Skin epidermis (tissue), 12 donors: ENCODE results near the gene OSBPL8.
"Not testable (repeated sequence)": the region's sequence is repeated elsewhere in the genome, so short reads cannot be mapped to it uniquely, and the experiment has no call there.

Experiments used
- H3K27ac ChIP-seq, 21 experiments: fragments of 200-600 bp; sonication (generic) in 11 of 21; one replicate each; pipeline ENCODE4 v1.5.0; 2020; ENCODE audit warnings: mild to moderate bottlenecking in 3 of 21, inconsistent platforms in 2 of 21, moderate library complexity in 2 of 21
- H3K4me3 ChIP-seq, 7 experiments: fragments of 200-600 bp; sonication (generic) in 2 of 7; one replicate each; pipeline ENCODE4 v1.5.0; 2020; ENCODE audit warnings: inconsistent platforms in 2 of 7, mild to moderate bottlenecking in 2 of 7, moderate library complexity in 1 of 7

The OSBPL8 gene

GRCh38 chr12:76387614-76388013 is 172.0 kb downstream of the OSBPL8 start:
- H3K4me3 ChIP-seq: no peak overlapping the region
- H3K27ac ChIP-seq: no peak overlapping the region

DNA sequence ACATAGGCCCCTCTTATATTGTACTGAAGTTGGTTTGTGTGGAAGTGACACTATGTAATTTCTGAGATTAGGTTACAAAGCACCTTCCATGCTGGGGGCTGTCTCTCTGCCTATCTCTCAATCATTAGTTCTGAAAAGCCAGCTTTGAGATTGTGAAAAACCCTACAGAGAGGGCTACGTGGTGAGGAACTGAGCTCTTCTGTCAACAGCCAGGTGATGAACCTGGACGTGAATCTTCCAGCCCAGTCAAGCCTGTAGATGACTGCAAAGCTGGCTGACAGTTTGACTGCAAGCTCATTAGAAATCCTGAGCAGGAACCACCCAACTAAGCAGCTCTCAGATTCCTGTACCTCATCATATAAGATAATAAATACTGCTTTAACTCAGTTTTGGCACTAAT is 175.0 kb downstream of the OSBPL8 start:
- Histone ChIP-seq H3K27ac (no peak overlapping the region), H3K4me3 (no peak overlapping the region)

GRCh38 chr12:76383988-76384387 is 175.6 kb downstream of the OSBPL8 start:
- H3K27ac ChIP-seq: no peak overlapping the region

GRCh38 chr12:76379261-76379660 is 180.3 kb downstream of the OSBPL8 start:
- no peak overlapping the region for H3K4me3 ChIP-seq
- H3K27ac ChIP-seq: no peak overlapping the region

More at GRCh38 chr12:76383988-76384387, 175.6 kb downstream of the OSBPL8 start:
- H3K4me3 ChIP-seq: no peak overlapping the region

GRCh38 chr12:76376876-76377275 is 182.7 kb downstream of the OSBPL8 start:
- H3K27ac ChIP-seq, H3K4me3 ChIP-seq: not testable (repeated sequence)

GRCh38 chr12:76375939-76376338 is 183.6 kb downstream of the OSBPL8 start:
- H3K27ac ChIP-seq: no peak overlapping the region

DNA sequence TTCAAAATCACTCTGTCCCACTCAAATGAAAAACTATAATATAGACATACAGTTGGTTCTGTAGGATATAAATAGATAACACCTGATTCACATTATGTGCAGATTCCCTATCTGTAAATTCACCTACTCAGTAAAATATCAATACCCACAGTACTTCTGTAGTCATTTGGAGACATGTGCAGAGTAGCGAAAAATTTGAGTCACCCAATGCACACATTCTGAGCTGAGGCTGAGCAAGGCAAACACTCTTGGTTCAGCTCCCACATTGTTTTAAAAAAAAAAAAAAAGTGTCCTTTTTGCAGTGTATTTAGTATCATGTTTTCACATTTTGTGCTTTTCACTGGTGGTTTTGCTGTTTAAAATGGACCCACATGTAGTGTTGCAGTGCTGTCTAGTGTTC is 184.1 kb downstream of the OSBPL8 start:
- no peak overlapping the region for H3K27ac ChIP-seq
- no peak overlapping the region for H3K4me3 ChIP-seq

More at GRCh38 chr12:76375939-76376338, 183.6 kb downstream of the OSBPL8 start:
- no peak overlapping the region for H3K4me3 ChIP-seq

GRCh38 chr12:76374386-76375020 is 185.1 kb downstream of the OSBPL8 start:
- Histone ChIP-seq H3K27ac (no peak overlapping the region), H3K4me3 (no peak overlapping the region)

DNA sequence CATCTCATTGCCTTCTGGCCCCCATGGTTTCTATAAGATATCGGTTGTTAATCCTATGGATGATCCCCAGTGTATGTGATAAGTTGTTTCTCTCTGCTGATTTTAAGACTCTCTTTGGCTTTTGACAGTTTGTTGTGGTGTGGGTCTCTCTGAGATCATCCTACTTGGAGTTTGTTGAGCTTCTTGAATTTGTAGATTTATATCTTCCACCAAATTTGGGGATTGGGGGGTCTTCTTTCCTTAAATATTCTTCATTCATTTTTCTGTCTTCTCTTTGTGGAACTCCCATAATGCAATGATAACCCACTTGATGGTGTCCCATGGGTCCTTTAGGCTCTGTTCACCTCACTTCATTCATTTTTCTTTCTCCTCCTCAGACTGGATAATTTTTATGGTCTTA is 191.3 kb downstream of the OSBPL8 start:
- Histone ChIP-seq H3K27ac (no peak overlapping the region), H3K4me3 (no peak overlapping the region)

- H3K27ac ChIP-seq: no peak overlapping the region
Measured at GRCh38 chr12:76366163-76366562, 193.4 kb downstream of the OSBPL8 start.

GRCh38 chr12:76364131-76364530 is 195.4 kb downstream of the OSBPL8 start:
- not testable (repeated sequence) for H3K4me3 ChIP-seq, H3K27ac ChIP-seq

More at GRCh38 chr12:76366163-76366562, 193.4 kb downstream of the OSBPL8 start:
- H3K4me3 ChIP-seq: no peak overlapping the region

- H3K4me3 ChIP-seq: no peak overlapping the region
- no peak overlapping the region for H3K27ac ChIP-seq
Measured at GRCh38 chr12:76360316-76360715, 199.3 kb downstream of the OSBPL8 start.

DNA sequence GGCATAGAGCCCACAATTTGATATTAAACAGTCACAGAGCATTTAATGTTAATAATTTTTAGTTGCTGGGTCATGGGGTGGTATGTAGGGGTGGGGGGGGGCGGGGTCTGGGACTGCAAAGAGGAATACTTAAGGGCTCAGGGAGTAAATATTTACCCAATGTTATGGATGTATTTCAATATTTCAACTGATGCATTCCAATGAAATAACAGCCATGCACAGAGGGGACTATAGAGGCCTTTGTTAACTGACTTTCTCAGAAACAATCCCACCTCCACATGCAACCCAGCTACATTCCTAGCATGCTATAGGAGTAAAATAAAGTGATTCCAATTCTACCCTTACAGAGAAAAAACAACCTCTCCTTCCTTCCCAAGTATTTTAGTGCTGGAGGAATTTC is 203.5 kb downstream of the OSBPL8 start:
- Histone ChIP-seq H3K27ac (no peak overlapping the region), H3K4me3 (no peak overlapping the region)

- peak within 1 kb of the TSS in 20 of 21 experiments; percentile 67 to 96 (median 86) for H3K27ac ChIP-seq
- peak within 1 kb of the TSS; percentile 51 to 89 (median 78) for H3K4me3 ChIP-seq
Measured at GRCh38 chr12:76348079-76348901, 211.3 kb downstream of the OSBPL8 start, which contains the start of gene BBS10. TSS of gene BBS10 (minus strand) at chr12:76348415. CDS start at chr12:76348358, 57 bp downstream.

- peak overlapping the region in 4 of 7 experiments; percentile 72 to 89 (median 81) for H3K4me3 ChIP-seq
- peak overlapping the region in 4 of 21 experiments; percentile 84 to 93 (median 92) for H3K27ac ChIP-seq
Measured at GRCh38 chr12:76346798-76347420, 212.7 kb downstream of the OSBPL8 start.

GRCh38 chr12:76346236-76346635 is 213.3 kb downstream of the OSBPL8 start:
- peak overlapping the region in 1 of 21 experiments; percentile 10 for H3K27ac ChIP-seq
- H3K4me3 ChIP-seq: no peak overlapping the region

DNA sequence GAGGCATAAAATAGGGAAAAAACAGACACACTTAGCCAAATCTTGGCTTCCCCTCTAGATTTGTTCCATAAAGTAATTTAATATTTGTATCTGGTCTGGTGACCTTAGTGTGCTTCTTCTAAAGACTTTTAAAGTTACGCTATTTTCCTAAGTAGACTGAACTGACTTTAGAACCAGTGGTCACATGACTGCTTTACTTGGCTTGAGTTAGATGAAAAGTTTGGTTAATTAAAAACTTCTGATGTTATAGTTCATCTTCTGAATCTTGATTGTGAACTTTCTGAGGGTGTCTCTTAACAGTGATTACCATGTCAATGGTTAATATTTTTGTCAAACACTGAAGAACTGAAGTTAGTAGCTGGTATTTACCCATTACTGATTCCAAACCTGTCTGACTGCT is 214.0 kb downstream of the OSBPL8 start:
- no peak overlapping the region for H3K4me3 ChIP-seq
- peak overlapping the region in 1 of 21 experiments; percentile 21 for H3K27ac ChIP-seq

DNA sequence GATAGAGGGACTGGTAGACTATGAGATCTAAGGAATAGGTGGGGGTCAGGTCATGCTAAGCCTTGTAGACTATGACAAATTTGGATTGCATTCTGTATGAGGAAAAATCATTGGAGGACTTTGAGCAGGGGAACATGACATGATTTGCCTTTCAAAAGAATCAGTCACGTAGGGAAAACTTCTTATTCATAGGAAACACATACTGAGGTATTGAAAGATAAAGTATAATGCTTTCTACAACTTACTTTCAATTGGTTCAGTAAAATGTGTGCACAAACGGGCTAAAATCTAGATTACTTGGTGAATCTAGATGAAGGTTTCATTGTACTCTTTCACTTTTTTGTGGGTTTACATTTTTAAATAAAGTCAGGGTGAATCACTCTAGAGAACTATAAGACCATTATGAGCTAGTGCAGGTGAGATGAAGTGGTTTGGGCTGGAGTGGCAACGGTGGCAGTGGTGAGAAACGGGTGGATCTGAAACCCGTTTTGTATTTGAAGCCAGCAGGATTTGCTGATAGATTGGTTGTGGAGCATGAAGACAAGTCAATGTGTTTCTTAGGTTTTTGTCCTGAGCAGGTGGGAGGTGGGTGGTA is 218.0 kb downstream of the OSBPL8 start:
- Histone ChIP-seq H3K27ac (no peak overlapping the region), H3K4me3 (no peak overlapping the region)

DNA sequence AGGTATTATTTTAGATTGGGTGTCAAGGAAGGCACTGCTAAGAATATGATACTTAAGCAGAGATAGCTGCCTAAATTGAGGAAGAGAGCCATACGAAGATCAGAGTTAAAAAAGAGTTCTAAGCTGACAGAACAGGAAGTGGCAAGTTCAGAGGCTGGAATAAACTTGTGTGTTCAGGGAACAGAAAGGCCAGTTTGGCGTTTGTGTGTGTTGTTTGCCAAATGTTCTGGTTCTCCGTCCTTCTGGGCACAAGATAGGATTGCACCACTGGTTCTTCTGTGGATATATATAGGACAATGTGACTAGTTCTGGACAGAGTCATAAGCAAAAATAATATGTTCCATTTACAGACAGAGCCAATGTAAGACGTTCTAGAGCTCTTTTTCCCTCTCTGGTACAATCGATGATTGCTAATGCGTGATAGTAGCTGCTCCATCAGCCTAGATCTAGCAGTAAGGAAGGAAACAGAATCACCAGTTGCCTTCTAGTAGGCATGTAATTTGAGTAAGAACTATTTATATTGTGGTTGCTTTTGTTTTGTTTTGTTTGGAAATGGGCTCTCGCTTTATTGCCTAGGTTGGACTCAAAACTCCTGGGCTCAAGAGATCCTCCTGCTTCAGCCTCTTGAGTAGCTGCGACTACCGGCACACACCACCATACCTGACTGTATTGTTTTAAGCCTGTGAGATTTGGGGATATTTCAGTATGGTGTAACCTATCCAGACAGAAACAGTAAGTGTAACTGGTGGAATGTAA is 218.7 kb downstream of the OSBPL8 start:
- H3K27ac ChIP-seq: no peak overlapping the region
- no peak overlapping the region for H3K4me3 ChIP-seq
